ENCODE data around the gene CPA5.

CPA5 gene

DNA sequence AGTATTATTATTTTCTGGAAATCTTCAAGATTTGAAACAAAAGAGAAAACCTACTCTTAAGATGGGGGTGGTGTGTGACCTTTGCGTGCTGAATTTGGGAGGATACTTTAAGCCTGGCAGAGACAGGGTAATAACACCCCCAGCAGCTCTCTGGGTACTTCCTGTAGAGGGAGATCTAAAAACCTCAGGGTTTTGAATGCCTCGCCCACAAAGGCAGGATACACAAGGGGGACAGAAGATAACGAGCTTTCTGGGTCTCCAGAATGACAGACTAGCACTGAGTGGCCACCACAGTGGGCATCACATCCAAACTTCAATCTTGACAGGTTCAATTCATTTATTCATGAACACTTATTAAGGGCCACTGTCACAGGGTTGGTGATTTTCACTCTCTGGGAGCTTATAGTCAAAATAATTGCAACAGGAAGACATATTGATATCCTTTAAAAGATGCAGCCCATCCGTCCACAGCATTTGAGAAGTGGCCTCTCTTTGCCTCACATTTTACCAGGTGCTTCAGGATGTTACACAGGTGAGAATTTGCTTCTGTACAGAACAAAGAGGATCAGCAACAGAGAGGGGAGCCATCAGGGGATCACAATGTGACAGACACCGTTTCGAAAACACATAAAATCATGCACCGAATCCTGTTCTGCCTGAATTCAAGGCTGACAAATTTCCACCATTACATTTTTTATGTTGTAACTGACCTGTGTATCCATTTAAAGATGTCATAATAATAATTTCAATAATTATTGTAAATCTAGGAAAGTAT is 50.0 kb downstream of the CPA5 start:
- no peak for DNase-seq

DNA sequence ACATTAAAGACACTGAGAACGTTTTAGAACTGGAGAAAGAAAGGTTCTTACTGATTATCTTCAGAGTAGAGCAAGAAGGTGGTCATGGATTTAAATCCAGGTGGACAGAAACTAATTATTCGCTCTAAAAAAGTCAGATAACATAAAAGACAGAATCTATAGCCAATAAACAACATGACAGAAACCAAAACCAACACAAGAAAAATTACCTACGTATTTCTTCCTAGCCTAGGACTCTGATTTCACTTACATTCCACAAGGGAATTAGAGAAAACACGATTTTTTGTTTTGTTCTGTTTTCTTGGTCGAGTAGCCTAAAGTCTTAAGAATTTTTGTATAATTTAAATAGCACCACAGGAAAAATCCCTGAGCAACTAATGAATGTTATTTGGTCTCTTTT is 50.8 kb downstream of the CPA5 start:
- no peak for DNase-seq

DNA sequence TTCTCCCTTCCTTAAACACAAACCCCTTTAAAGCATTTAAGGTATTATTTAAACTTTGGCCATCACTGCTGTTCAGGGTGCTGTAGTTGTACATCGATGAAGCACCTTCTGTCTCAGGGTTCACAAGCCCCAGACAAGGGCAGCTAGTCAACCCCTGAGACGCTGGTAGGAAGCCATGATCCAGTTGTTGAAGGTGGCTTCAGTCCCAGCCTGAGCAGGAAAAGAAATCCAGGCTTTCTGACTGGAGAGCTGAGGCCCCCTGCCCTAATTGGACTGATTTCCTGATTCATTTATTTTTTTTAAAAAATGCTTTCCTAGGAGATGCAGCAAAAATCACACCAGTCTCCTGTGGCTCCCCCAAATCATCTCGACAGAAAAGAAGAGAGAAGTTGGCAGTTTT is 51.5 kb downstream of the CPA5 start:
- no peak for DNase-seq

DNA sequence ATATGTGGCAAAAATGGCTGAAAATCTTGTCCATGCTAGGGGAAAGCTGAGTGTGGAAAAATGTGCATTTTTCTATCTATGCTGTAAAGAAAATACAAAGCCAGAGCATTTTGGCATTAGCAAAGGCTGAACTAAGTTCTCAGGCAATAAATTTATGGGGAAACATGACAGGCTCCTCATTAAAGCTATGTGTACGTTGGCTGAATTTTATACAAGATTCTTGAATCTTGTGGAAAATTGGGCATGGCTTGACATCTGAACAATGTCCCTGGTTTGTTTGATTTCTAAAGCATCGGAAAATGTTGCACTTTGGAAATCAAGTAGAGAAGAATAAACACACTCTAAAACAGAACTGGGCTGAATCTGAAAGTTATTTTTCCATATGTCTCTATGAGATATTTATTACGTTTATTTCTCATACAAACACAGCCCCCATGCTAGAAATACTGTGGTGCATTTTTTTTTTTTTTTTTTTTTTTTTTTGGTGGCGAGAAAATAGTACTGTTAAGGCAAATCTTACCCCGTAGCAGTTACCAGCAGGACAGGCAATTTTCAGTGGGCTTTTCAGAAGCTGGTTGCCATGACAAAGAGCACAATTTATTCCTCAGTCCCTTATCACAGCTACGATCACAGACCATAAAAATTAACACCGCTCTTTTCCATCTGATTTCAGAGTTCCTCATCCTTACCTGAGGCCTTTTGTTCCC is 52.6 kb downstream of the CPA5 start:
- no peak for DNase-seq

DNA sequence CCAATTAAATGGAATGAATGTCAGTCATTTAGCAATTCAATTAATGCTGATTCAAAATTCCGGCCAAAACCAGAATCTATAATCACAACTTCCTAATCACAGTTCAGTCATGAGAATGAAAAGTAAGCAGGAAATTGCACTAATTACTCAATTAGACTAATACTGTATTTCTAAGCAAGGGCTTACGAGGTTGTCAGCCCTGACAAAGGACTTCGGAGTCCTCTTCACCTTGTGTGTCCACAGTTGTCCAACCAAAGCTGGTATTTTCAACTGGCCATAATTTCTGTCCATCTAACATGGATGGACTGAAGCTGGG is 53.1 kb downstream of the CPA5 start:
- DNase-seq = no peak

DNA sequence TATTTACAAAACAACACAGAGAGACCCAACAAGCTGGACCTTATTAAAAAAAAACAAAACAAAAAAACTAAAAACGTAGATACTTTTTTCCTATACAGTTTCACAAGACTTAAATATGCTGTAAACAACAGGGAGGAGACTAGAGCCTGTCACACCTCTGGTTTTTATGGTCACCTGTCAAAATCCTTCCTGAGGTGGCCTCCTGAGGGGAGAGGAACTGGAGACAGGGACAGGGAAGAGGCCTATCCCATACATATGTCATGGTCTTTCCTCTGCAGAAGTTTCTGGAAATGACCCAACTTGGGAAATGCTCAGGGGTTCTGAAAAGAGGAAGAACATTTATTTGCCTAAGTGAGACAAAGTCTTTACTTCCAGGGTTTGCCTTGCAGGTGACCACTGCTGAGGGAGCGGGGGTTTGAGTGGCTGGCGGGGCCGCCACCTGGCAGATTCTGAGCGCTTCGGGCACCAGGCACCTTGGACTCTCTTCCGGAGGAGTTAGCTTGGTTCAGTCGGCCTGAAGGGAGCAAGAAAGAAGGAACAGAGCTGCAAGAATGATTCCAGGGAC is 54.0 kb downstream of the CPA5 start:
- no peak for DNase-seq

DNA sequence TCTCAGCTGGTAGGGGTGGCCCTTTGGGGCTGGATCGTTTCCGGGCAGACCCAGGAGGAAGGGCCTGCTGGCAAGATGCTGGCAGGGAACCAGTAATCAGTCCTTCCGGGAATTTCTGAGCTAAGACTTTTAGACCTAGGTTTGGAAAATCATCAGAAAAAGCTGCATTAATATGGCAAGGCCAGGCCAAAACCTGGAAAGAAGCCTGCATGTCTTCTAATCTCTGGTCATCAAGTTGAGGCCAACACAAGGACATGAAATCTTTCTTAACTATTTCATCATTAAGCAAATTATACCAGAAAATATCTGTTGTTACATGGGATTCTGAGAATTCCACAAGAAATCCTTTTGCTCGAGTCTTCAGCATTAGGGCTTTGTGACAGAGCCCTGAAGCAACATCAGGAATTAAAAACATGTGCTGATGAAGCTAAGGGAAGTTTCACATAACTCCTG is 55.5 kb downstream of the CPA5 start:
- no peak for DNase-seq

DNA sequence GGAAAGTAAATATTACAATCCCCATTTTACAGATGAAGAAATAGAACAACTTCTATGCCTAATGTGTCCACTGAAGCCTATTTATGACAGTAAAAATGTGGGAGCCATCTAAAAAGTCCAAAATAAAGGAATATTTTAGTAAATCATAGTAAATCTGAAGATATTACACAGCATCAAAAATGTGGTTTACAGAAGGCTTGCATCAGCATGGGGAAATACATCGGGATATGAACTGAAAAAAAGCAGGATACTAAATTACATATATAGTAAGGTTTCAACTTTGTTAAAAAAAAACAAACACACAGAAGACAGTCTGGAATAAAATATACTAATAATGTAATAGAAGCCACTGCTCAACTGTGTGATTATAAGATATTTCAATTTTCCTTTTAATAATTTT is 56.5 kb downstream of the CPA5 start:
- DNase-seq = no peak

DNA sequence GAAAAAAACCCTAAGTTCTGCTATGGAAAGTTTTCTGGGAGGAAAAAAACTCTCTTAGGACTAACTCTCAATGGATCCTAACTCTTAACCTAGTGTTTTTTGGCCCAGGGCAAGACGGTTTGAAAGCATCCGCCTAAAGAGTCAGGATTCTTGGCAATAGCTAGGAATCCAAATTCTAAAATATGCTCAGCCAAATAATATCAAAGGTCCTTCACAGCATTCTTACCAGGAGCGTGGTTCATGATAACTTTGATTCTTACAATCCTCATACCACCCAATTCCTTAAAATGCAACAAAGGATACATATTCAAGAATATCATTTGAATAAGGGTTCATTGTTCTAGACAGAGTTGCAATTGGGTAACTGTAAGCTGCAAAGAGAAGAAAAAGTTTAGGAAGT is 57.0 kb downstream of the CPA5 start:
- DNase-seq = no peak

DNA sequence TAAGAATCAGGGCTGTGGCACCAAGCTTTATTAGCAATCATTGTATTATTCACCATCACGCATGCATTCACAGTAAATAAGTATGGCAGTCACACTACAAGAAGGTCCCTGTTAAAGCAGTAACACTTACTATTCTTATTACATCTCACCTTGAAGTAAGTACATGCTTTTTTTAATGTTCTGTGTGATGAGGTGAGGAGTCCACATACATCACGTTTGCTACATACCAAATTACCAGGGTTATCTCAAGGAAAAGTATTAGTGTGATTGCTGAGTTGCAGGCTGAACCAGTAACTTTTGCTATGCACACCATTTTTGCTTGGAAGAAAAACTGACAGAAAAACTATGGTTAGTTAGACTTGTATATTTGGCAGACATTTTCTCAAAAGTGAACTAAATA is 60.4 kb downstream of the CPA5 start:
- DNase-seq = no peak

DNA sequence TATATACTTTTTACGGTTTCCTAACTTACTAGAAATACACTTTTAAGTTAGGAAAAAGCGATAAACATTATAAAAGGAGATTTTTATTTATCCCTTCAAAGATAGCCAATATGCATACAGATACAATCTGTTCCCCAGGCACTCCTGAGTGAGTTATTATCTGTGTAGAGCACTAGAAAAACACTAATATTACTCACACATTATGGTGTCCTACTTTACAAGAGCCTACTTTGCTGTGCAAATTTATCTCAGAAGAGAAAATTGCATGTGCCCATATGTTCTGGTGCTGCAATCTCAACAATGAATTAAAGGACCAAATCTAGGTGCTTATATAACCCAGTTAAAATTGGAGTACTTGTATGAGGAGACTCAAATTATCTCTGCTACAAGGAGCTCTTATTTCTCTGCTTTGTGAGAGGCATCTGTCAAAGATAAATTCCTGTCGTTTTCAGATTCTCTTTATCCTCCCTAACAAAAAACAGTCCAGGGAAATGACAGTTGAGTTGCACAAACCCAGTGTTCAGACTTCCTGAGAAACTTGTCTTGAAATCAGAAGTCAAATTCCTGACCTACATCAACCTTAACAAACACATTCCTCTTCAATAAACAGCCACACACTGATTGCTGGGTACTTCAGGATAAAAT is 64.6 kb downstream of the CPA5 start:
- no peak for DNase-seq

DNA sequence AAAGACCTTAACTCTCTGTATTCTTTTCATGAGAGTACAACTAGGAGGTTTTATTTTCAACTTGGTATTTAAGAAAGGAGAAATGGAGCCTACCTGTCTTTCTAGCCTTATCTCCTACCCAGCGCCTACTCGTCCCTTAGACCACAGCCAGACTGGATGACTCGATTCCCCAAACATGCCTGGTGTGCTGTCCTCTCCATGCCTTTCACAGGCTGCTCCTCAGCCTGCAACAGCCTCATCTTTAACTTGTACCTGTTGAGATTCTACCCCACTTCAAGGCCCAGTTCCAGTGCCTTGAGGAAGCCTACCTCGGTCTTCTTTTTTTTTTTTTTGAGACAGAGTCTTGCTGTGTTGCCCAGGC is 65.1 kb downstream of the CPA5 start:
- DNase-seq = no peak

DNA sequence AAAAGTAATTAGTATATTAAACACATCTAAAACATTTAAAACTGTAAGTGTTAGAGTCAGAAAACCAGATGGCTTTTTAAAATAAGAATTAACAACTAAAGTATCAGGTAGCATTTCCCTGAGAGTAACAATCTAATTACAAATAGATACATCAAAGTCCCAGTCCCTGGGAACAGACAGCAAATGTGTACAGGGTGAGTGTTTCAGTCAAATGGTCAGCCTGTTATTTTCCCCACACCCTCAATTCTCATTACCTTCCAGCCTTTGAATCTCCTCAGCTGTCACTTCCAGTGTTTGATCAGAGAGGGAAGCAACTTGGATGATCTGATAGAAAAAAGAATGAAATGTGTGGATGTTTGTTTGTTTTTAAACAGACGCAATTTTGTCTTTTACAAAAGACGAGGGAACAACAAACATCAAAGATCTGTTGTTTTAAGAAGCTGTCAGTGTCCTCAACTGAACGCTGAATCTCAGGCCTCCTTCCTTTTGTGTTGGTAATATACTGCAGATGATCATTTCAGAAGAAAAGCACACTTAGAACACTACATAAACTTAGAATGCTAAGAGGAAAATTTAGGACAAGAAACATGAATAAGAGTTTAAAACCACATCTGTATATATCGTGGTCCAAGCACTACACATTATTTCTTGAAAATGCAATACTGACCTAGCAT is 66.4 kb downstream of the CPA5 start:
- no peak for DNase-seq

DNA sequence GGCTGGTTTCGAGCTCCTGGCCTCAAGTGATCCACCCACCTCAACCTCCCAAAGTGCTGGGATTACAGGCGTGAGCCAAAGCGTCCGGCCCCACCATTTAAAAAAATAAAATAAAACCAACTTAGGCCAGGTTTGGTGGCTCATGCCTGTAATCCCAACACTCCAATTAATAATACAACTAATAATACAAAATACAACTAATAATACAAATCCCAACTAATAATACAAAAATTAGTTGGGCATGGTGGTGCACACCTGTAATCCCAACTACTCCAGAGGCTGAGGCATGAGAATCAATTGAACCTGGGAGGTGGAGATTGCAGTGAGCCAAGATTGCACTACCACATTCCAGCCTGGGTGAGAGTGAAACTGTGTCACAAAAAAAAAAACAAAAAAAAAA is 68.6 kb downstream of the CPA5 start:
- no peak for DNase-seq

DNA sequence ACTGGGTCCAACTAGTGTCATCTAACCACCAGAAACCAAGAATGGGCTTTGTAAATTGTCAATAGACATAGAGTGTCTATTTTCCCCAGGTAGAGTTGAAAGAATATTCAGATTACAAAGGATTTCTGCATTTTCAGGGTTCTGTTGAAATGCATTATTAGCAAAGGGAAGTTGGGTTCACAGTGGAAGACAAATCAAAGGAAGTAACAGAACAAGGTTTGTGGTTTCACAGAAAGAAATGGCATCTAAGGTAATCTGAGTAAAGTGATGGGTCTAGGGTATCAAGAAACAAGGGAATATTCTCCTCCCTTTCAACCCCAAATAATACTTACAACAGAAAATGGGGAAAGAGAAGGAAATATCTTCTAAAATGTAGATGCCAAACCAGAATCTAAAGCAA is 70.4 kb downstream of the CPA5 start:
- DNase-seq = no peak

DNA sequence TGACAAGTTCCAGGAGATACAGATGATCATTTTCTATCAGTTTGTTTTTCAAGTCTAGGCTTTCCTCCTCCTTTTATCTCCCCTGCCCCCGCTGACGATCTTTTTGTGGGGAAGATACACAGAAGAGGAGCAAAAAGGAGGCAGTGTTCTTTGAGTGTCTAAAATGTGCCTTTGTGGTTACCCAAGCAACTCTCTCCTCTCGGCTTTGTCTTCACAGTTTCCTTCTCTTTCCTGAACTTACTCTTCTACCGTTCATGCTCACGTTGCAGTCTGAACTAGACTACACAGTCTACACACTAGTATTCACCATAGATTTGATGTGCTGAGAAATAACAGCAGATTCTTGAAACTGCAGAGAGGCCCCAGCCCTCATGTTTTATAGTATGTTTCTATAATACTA is 72.6 kb downstream of the CPA5 start:
- DNase-seq = no peak

DNA sequence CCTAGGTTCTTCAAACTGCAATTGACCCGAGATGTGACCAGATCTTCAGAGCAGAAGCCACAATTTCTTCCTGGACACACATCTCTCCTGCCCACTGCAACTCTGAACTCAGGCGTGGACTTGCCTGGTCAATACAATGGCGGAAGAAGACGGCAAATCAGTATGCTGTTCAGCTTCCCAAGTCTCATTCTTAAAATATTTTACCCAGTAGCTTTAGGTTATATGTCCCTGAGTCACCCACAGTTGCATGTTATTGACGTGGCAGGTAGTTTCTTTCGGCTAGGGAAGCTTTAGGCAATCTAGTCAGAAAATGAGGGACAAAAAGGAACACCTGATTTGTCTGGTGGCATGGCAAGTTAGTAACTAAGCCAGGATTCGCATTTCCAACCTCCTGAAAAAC is 73.7 kb downstream of the CPA5 start:
- no peak for DNase-seq

Measured in nucleus accumbens (tissue), 56 donors.